ENCODE results near the gene ZNF385D. TPM values are rescaled to one million over a fixed set of nuclear protein-coding genes. Genes with fewer than 3 reads are reported as not detected.

Gene ZNF385D
- total RNA-seq, 3 donors from 2014 or later = 3.2 to 4.3 (median 3.8) TPM

DNA sequence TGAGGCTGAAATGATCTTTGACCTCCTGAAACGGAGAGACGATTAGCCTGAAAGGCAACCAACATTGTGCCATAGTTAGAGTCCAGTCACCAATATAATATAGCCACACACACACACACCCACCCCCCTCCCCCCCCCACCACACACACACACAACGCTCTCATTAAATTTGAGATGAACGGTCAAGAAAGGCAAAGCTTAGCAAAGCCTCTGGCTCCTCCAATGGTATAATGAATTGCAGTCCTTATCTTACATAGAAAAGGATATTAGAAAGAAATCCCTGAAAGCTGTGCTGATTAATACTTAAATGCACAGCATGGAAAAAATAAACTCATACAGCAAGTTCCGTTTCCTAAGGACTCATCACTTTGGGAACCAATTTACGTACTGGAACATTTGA is 876 bp upstream of the ZNF385D start:
- intact Hi-C loops (cut with DNase I; ENCODE audit: low total_unique reads) = no loop called here
- no peak for DNase-seq (ENCODE audit: low spot score in 2 of 2)
- H3K36me3 ChIP-seq = no peaks in the 10 kb centered on the region
- peak overlapping the region in 1 of 3 donors; percentile 70 for H3K4me3 ChIP-seq
- no peaks in the 10 kb centered on the region for H3K27me3 ChIP-seq
- no peaks in the 10 kb centered on the region for H3K4me1 ChIP-seq
- TF ChIP-seq, protein P1, sequence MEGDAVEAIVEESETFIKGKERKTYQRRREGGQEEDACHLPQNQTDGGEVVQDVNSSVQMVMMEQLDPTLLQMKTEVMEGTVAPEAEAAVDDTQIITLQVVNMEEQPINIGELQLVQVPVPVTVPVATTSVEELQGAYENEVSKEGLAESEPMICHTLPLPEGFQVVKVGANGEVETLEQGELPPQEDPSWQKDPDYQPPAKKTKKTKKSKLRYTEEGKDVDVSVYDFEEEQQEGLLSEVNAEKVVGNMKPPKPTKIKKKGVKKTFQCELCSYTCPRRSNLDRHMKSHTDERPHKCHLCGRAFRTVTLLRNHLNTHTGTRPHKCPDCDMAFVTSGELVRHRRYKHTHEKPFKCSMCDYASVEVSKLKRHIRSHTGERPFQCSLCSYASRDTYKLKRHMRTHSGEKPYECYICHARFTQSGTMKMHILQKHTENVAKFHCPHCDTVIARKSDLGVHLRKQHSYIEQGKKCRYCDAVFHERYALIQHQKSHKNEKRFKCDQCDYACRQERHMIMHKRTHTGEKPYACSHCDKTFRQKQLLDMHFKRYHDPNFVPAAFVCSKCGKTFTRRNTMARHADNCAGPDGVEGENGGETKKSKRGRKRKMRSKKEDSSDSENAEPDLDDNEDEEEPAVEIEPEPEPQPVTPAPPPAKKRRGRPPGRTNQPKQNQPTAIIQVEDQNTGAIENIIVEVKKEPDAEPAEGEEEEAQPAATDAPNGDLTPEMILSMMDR (IDR thresholded peaks at IDR 0.05) = no peak
- no peak for TF ChIP-seq POLR2A (IDR thresholded peaks at IDR 0.05)
- TF ChIP-seq POLR2AphosphoS5 (IDR thresholded peaks at IDR 0.05) = no peak
- no peaks in the 10 kb centered on the region for H3K9me3 ChIP-seq
- peak overlapping the region; percentile 60 to 73 for H3K27ac ChIP-seq

DNA sequence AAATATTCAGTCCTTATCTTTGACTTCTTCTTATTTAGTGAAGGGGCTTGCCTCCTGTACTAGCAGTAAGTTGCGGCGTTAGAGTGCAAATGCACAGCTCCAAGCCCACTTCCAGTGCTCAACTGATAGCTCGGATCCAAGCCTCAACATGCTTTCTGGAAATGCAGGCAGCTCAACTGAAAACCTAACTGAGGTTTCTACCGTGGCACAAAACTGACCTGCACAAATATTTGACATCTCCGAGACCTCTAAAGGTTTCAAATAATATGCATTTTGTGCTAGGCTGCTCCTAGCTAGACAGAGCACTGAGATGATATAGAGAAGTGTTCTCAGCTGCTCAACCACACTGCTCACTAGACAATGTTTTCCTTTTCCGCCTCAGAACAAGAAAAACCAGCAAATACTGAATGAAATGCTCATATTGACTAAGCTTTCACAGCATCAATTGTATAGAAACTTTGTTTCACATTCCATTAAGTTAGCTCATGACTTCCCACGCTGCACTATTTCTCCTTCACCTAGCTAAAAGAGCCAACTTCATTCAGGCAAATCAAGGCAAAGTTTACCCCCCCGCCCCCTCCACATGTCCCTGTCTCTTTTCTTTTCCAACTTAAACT is 822 bp downstream of the ZNF385D start:
- TF ChIP-seq, protein P1 (IDR thresholded peaks at IDR 0.05) = no peak
- TF ChIP-seq POLR2AphosphoS5 (IDR thresholded peaks at IDR 0.05) (no peak), POLR2A (IDR thresholded peaks at IDR 0.05) (no peak)
- no peaks in the 10 kb centered on the region for H3K27me3 ChIP-seq
- DNase-seq (ENCODE audit: low spot score in 2 of 2) = no peak
- H3K4me3 ChIP-seq = peak overlapping the region; percentile 47 to 70 (median 52)
- no peaks in the 10 kb centered on the region for H3K36me3 ChIP-seq
- intact Hi-C loops (cut with DNase I; ENCODE audit: low total_unique reads) = no loop called here
- no peaks in the 10 kb centered on the region for H3K4me1 ChIP-seq
- H3K9me3 ChIP-seq = no peaks in the 10 kb centered on the region
- peak overlapping the region; percentile 60 to 73 for H3K27ac ChIP-seq

DNA sequence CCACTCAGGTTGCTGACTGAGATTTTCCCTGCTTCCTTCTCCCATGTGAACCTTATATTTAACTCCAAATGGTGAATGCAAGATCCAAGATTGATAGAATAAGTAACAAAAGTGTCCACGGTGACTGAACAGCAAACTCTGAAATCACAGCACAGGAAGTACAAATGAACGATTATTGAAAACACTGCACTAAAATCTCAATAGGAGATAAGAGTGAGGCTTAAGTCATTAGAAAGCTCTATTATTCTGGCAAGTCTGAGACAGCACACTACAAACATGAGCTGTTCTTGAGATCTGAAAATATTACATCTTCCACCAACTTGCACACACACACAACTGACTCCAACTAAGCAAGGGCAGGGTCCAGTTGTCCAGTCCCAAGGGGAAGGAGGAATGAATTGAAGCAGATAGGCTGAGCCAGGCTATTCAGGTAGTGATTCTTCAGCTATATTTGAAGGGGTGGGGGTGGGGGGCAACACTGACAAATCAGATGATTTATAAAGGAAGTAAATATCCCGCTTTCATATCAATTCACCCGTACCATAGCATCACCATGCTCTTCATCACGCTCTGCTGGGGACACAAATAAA is 2.9 kb downstream of the ZNF385D start:
- peak overlapping the region in 1 of 2 donors; percentile 44 for H3K27ac ChIP-seq

DNA sequence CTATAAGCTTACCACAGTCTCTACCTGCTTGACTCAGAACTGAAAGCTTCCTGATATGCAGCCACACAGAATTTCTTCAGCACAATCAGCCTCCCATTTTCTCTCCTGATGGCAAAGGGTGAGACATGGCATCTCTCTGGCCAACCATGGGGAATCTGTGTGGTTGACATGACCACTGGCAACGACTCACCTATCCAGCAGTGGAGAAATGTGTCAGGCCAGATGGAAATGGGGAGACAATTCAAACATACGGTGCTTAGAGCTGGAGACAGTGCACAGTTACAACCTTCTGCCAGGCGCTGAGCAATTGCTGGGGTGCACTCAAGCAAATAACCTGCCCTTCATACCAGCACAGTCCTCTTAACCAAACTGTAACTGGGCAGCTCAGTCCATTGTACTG is 3.6 kb downstream of the ZNF385D start:
- no peaks in the 10 kb centered on the region for H3K27me3 ChIP-seq
- no peaks in the 10 kb centered on the region for H3K36me3 ChIP-seq
- H3K4me3 ChIP-seq = peak overlapping the region; percentile 2 to 43 (median 4)
- H3K9me3 ChIP-seq = no peaks in the 10 kb centered on the region
- intact Hi-C loops (cut with DNase I; ENCODE audit: low total_unique reads) = no loop called here
- no peaks in the 10 kb centered on the region for H3K4me1 ChIP-seq
- no peak for DNase-seq (ENCODE audit: low spot score in 2 of 2)
- no peak for TF ChIP-seq POLR2A (IDR thresholded peaks at IDR 0.05)
- TF ChIP-seq, protein P1 (IDR thresholded peaks at IDR 0.05) = no peak
- no peak for TF ChIP-seq POLR2AphosphoS5 (IDR thresholded peaks at IDR 0.05)
- H3K27ac ChIP-seq = peak overlapping the region in 1 of 2 donors; percentile 44

More for the DNA sequence above, 2.9 kb downstream of the ZNF385D start:
- intact Hi-C loops (cut with DNase I; ENCODE audit: low total_unique reads) = no loop called here
- DNase-seq (ENCODE audit: low spot score in 2 of 2) = no peak
- Histone ChIP-seq H3K9me3 (no peaks in the 10 kb centered on the region), H3K4me3 (peak overlapping the region; percentile 47 to 70 (median 52)), H3K36me3 (no peaks in the 10 kb centered on the region), H3K27me3 (no peaks in the 10 kb centered on the region), H3K4me1 (no peaks in the 10 kb centered on the region)
- TF ChIP-seq POLR2AphosphoS5 (IDR thresholded peaks at IDR 0.05) (no peak), POLR2A (IDR thresholded peaks at IDR 0.05) (no peak)
- TF ChIP-seq, protein P1 (IDR thresholded peaks at IDR 0.05) = no peak

DNA sequence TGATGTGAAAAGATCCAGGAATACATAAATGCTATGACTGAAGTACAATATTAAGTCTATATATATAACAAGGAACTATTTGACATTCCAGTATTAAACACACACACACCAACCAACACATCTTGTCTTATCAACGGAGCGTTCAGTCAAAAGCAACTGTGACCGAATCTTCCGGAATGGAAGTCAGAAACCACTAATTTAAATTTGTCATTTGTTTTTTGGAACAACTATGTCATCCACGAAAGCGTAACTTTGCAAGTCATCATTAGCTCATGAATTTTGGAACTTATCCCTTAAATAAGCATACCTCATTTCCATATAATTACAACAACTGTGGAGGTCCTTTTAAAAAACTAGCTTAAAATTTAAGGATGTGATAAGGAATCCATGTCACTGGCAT is 5.0 kb downstream of the ZNF385D start:
- Histone ChIP-seq H3K4me3 (no peak overlapping the region), H3K36me3 (no peaks in the 10 kb centered on the region), H3K27me3 (no peaks in the 10 kb centered on the region), H3K4me1 (no peaks in the 10 kb centered on the region), H3K27ac (no peak overlapping the region), H3K9me3 (no peaks in the 10 kb centered on the region)
- DNase-seq (ENCODE audit: low spot score in 2 of 2) = no peak
- TF ChIP-seq POLR2AphosphoS5 (IDR thresholded peaks at IDR 0.05) (no peak), POLR2A (IDR thresholded peaks at IDR 0.05) (no peak)
- intact Hi-C loops (cut with DNase I; ENCODE audit: low total_unique reads) = no loop called here
